Stimulated activated CD8-positive, alpha-beta memory T cell treated with anti-CD3 and anti-CD28 coated beads, Interleukin-7, amount 100 ng/mL, for 1 hour (primary cell): ENCODE data around the gene ABHD16B.

Experiments
- DNase-seq, 2 donors: peaks; one replicate each; pipeline ENCODE4 v3.0.0-alpha.2; 2020; ENCODE audit warnings: low read depth in 2 of 2

Gene ABHD16B

GRCh38 chr20:63861365-63861934 is at the start of gene ABHD16B:
TSS of gene ABHD16B (plus strand) at chr20:63861498. CDS start at chr20:63861541, 43 bp downstream.
- DNase-seq = no peak

GRCh38 chr20:63814891-63815614 is 46.2 kb upstream of the ABHD16B start:
- DNase-seq = no peak

- DNase-seq = no peak
Observed at GRCh38 chr20:63815615-63816253, 45.6 kb upstream of the ABHD16B start.

GRCh38 chr20:63819224-63819921 is 41.9 kb upstream of the ABHD16B start:
- no peak for DNase-seq

GRCh38 chr20:63821811-63822210 is 39.5 kb upstream of the ABHD16B start:
- DNase-seq = no peak

- DNase-seq = no peak
Observed at GRCh38 chr20:63822276-63822696, 39.0 kb upstream of the ABHD16B start.

GRCh38 chr20:63823691-63824311 is 37.5 kb upstream of the ABHD16B start:
- no peak for DNase-seq

GRCh38 chr20:63825331-63826118 is 35.8 kb upstream of the ABHD16B start:
- DNase-seq = no peak

GRCh38 chr20:63826753-63827152 is 34.5 kb upstream of the ABHD16B start:
- no peak for DNase-seq

GRCh38 chr20:63828124-63828523 is 33.2 kb upstream of the ABHD16B start:
- no peak for DNase-seq

- DNase-seq = no peak
Observed at GRCh38 chr20:63828545-63828944, 32.8 kb upstream of the ABHD16B start.

GRCh38 chr20:63828951-63829350 is 32.3 kb upstream of the ABHD16B start:
- DNase-seq = no peak

GRCh38 chr20:63829603-63829944 is 31.7 kb upstream of the ABHD16B start:
- no peak for DNase-seq

GRCh38 chr20:63829945-63830835 is 31.1 kb upstream of the ABHD16B start:
- DNase-seq = no peak

- no peak for DNase-seq
Observed at GRCh38 chr20:63830841-63831588, 30.3 kb upstream of the ABHD16B start, which contains the start of gene ZBTB46. TSS of gene ZBTB46 (minus strand) at chr20:63831264. CDS start at chr20:63790757, 40,507 bp downstream.

- no peak for DNase-seq
Observed at GRCh38 chr20:63831646-63831992, 29.7 kb upstream of the ABHD16B start.

GRCh38 chr20:63831993-63832686 is 29.2 kb upstream of the ABHD16B start:
- DNase-seq = no peak

GRCh38 chr20:63833776-63834490 is 27.4 kb upstream of the ABHD16B start:
- no peak for DNase-seq
